H4 (cell line): ENCODE data around the gene NOP16. TPM values are rescaled to one million over a fixed set of nuclear protein-coding genes. Genes with fewer than 3 reads are reported as not detected.
"Not testable (repeated sequence)": the region's sequence is repeated elsewhere in the genome, so short reads cannot be mapped to it uniquely, and the experiment has no call there.

Source experiments
- DNase-seq: peaks from one replicate; pipeline ENCODE4 v3.0.0-alpha.2; 2015; ENCODE audit warnings: low spot score
- total RNA-seq: library from RNA; depleted of rRNA; stranded (reverse); fragments of >200 nt; shearing (Covaris generic); gene quantifications from 2 replicates; pipeline ENCODE4 v1.2.3, GENCODE V29; 2014

The NOP16 gene
- total RNA-seq, 1 experiment from 2014 or later = 47.2 TPM

GRCh38 chr5:176409765-176410164, 21.4 kb upstream of the NOP16 start:
- no peak for DNase-seq

- no peak for DNase-seq
Observed at GRCh38 chr5:176408590-176408989, 20.2 kb upstream of the NOP16 start.

GRCh38 chr5:176408252-176408573, 19.8 kb upstream of the NOP16 start:
- not testable (repeated sequence) for DNase-seq

- no peak for DNase-seq
Observed at GRCh38 chr5:176407456-176408251, 19.3 kb upstream of the NOP16 start.

- no peak for DNase-seq
Observed at GRCh38 chr5:176406436-176407052, 18.1 kb upstream of the NOP16 start.

- DNase-seq = no peak
Observed at GRCh38 chr5:176405656-176406435, 17.4 kb upstream of the NOP16 start.

GRCh38 chr5:176401281-176402205, 13.1 kb upstream of the NOP16 start:
- DNase-seq = no peak

- DNase-seq = no peak
Observed at GRCh38 chr5:176400382-176401156, 12.2 kb upstream of the NOP16 start.

- DNase-seq = no peak
Observed at GRCh38 chr5:176397736-176398420, 9.5 kb upstream of the NOP16 start.

GRCh38 chr5:176396330-176396729, 7.9 kb upstream of the NOP16 start:
- no peak for DNase-seq

- DNase-seq = no peak
Observed at GRCh38 chr5:176394881-176395675, 6.7 kb upstream of the NOP16 start.

GRCh38 chr5:176394096-176394495, 5.7 kb upstream of the NOP16 start:
- no peak for DNase-seq

- no peak for DNase-seq
Observed at GRCh38 chr5:176392526-176392925, 4.1 kb upstream of the NOP16 start.

GRCh38 chr5:176391999-176392398, 3.6 kb upstream of the NOP16 start:
- DNase-seq = no peak

GRCh38 chr5:176391479-176391878, 3.1 kb upstream of the NOP16 start:
- DNase-seq = no peak

GRCh38 chr5:176389135-176390123, 1.0 kb upstream of the NOP16 start:
- peak; percentile 45 for DNase-seq

GRCh38 chr5:176388003-176388443, 375 bp downstream of the NOP16 start:
- DNase-seq = no peak

- no peak for DNase-seq
Observed at GRCh38 chr5:176387384-176387925, 943 bp downstream of the NOP16 start.
